Psoas muscle (tissue), 8 donors: ENCODE measurements around the gene ZCCHC9. TPM values are rescaled to one million over a fixed set of nuclear protein-coding genes. Genes with fewer than 3 reads are reported as not detected.
"Not testable (repeated sequence)": the region's sequence is repeated elsewhere in the genome, so short reads cannot be mapped to it uniquely, and the experiment has no call there.

Experiments
- ATAC-seq, 4 donors: fragments of 200-7000 bp; cut with Tn5 transposase; one replicate each; pipeline ENCODE4 v1.9.1; 2020; ENCODE audit warnings: moderate library complexity in 3 of 4, mild to moderate bottlenecking in 2 of 4
- DNase-seq, 2 donors: peaks; one replicate each; pipeline ENCODE4 v3.0.0-alpha.2; 2020
- H3K27ac ChIP-seq: fragments of 200-600 bp; one replicate; pipeline ENCODE4 v1.8.0; 2022
- H3K27me3 ChIP-seq, 3 donors: fragments of 200-600 bp in 1 of 3; one replicate each; pipeline versions ENCODE4 v1.6.1 to v1.8.0; 2013 to 2022; ENCODE audit warnings: low read length in 2 of 3, mild to moderate bottlenecking in 2 of 3, moderate library complexity in 1 of 3; ENCODE audit not compliant: insufficient read depth in 3 of 3
- H3K36me3 ChIP-seq, 2 donors: fragments of 200-600 bp in 1 of 2; one replicate each; pipeline versions ENCODE4 v1.6.1 to v1.8.0; 2013 to 2022; ENCODE audit warnings: low read depth in 1 of 2, mild to moderate bottlenecking in 1 of 2, moderate library complexity in 1 of 2; ENCODE audit not compliant: insufficient read depth in 1 of 2
- H3K4me1 ChIP-seq: fragments of 200-600 bp; one replicate; pipeline ENCODE4 v1.8.0; 2022
- H3K4me3 ChIP-seq: fragments of 200-600 bp; one replicate; pipeline ENCODE4 v1.8.0; 2022; ENCODE audit warnings: mild to moderate bottlenecking
- H3K9me3 ChIP-seq: fragments of 200-600 bp; one replicate; pipeline ENCODE4 v1.8.0; 2022
- CTCF ChIP-seq: fragments of 200-600 bp; IDR thresholded peaks from one replicate; pipeline ENCODE4 v1.8.0; 2022; ENCODE audit warnings: antibody characterized with exemption
- WGBS, 3 donors: extraction: QIAGEN DNeasy Blood & Tissue Kit; methylation state at CpG; one replicate each; pipeline versions ENCODE4 v1.1.6 to v1.1.7; 2013; 5-methylcytosine and 5-hydroxymethylcytosine counted together
- intact Hi-C, 2 donors: fragments of 100-400 bp; cut with DNase I; formaldehyde crosslinking; loops; one replicate each; pipeline versions ENCODE4 v1.11.0 to v1.14.2; 2022
- polyA plus RNA-seq, 3 donors: library from polyadenylated mRNA; stranded (reverse); fragments of 200-250 nt; gene quantifications; one replicate each; pipeline ENCODE4 v1.2.3, GENCODE V29; 2013
- total RNA-seq, 4 donors: library from RNA; stranded (reverse); fragmentation: NEBNext Ultra II Directional in 2 of 4; extraction: Animal tissue kit (Norgen Biotek cat#: 25700) in 2 of 4; gene quantifications; one replicate each; pipeline versions ENCODE4 v1.2.1 to v1.2.4, GENCODE V29; 2021 to 2023
- donor health status: healthy with polysubstance abuse.
- donor health status: DM: no; HTN: no; CAD: no; lungs with moderate emphysema.
- donor health status: Bipolar disorder and iron deficiency.
- donor health status: healthy.
- donor health status: DM: yes; HTN: yes; CAD: no.
- donor health status: DM: no; HTN: no; CAD: no.
- donor health status: DM: no; HTN: no; CAD: no.
- donor health status: DM: yes; HTN: yes; CAD: no.

ZCCHC9 gene
- total and polyA plus RNA-seq, 7 donors = 9.6 to 45.1 (median 26.2) TPM

GRCh38 chr5:81290146-81290545, 11.2 kb upstream of the ZCCHC9 start:
- TF ChIP-seq CTCF = no peak
- Histone ChIP-seq H3K9me3 (peaks cover 33% of the 10 kb centered on the region), H3K27ac (no peak overlapping the region), H3K27me3 (no peaks in the 10 kb centered on the region), H3K4me3 (no peak overlapping the region), H3K36me3 (peaks cover 3 to 12% of the 10 kb centered on the region in 2 donors), H3K4me1 (no peaks in the 10 kb centered on the region)
- ATAC-seq = no peak
- no peak for DNase-seq
- intact Hi-C loops = loop anchor here in 1 of 2 donors (5.0 kb wide), 1 partner anchor 43 kb away; no protein-coding TSS in a partner anchor
- WGBS, 3 donors = 61 to 78% (median 76%) methylated on average over 1 of the region's 1 CpG

- intact Hi-C loops = loop anchor here in 1 of 2 donors (5.0 kb wide), 1 partner anchor 45 kb away; no protein-coding TSS in a partner anchor
- no peak overlapping the region for H3K4me3 ChIP-seq
- TF ChIP-seq CTCF = no peak
Measured at GRCh38 chr5:81292130-81292529, 9.3 kb upstream of the ZCCHC9 start.

GRCh38 chr5:81294021-81294420, 7.4 kb upstream of the ZCCHC9 start:
- not testable (repeated sequence) for H3K4me3 ChIP-seq, H3K27ac ChIP-seq, H3K4me1 ChIP-seq, DNase-seq, H3K27me3 ChIP-seq, H3K36me3 ChIP-seq, ATAC-seq
- peaks cover 33% of the 10 kb centered on the region for H3K9me3 ChIP-seq
- intact Hi-C loops = loop anchor here in 1 of 2 donors (5.0 kb wide), 1 partner anchor 47 kb away; no protein-coding TSS in a partner anchor
- WGBS, 3 donors = 95 to 98% (median 97%) methylated on average over 5 of the region's 5 CpGs

More at GRCh38 chr5:81292130-81292529, 9.3 kb upstream of the ZCCHC9 start:
- Histone ChIP-seq H3K4me1 (no peaks in the 10 kb centered on the region), H3K9me3 (peaks cover 33% of the 10 kb centered on the region), H3K36me3 (peaks cover 3 to 5% of the 10 kb centered on the region in 2 donors), H3K27me3 (no peaks in the 10 kb centered on the region), H3K27ac (no peak overlapping the region)
- DNase-seq = no peak
- ATAC-seq = no peak
- 91 to 95% (median 93%) methylated on average over 2 of the region's 2 CpGs for WGBS, 3 donors

- no peak for TF ChIP-seq CTCF
- intact Hi-C loops = loop anchor here in 1 of 2 donors (5.0 kb wide), 3 partner anchors 60 to 625 kb away; no protein-coding TSS in a partner anchor
- no peak for ATAC-seq
- no peaks in the 10 kb centered on the region for H3K27me3 ChIP-seq
- no peak overlapping the region for H3K27ac ChIP-seq
- H3K4me3 ChIP-seq = no peak overlapping the region
- peaks cover 12% of the 10 kb centered on the region for H3K4me1 ChIP-seq
- no peak for DNase-seq
- H3K36me3 ChIP-seq = no peaks in the 10 kb centered on the region
- 77 to 88% (median 86%) methylated on average over 4 of the region's 4 CpGs for WGBS, 3 donors
- H3K9me3 ChIP-seq = peaks cover 12% of the 10 kb centered on the region
Measured at GRCh38 chr5:81297531-81297930, 3.9 kb upstream of the ZCCHC9 start.

- no peaks in the 10 kb centered on the region for H3K9me3 ChIP-seq
- H3K4me3 ChIP-seq = peak overlapping the region; percentile 91
- peak overlapping the region; percentile 91 for H3K27ac ChIP-seq
- ATAC-seq (peak in 3 of 4 donors; percentile 4 to 18 (median 13)), DNase-seq (no peak)
- 0% methylated on average over 2 of the region's 2 CpGs for WGBS, 3 donors
- intact Hi-C loops = no loop called here
- no peaks in the 10 kb centered on the region for H3K27me3 ChIP-seq
- peaks cover 15% of the 10 kb centered on the region for H3K4me1 ChIP-seq
- TF ChIP-seq CTCF = no peak
- peaks cover 0 to 10% of the 10 kb centered on the region in 2 donors for H3K36me3 ChIP-seq
Measured at GRCh38 chr5:81300921-81301270, 491 bp upstream of the ZCCHC9 start.
